H1 (cell line): Measurements from ENCODE around the gene PLPPR1. TPM values are rescaled to one million over a fixed set of nuclear protein-coding genes. Genes with fewer than 3 reads are reported as not detected.

ENCODE experiments used
- BACH1 ChIP-seq: IDR thresholded peaks from 2 replicates; pipeline ENCODE4 v1.6.1; 2012; ENCODE audit warnings: low read length, improper control_type of control experiment
- E2F6 ChIP-seq: IDR thresholded peaks from 2 replicates; pipeline ENCODE4 v1.6.1; 2012; ENCODE audit warnings: inconsistent platforms
- KDM1A ChIP-seq: fragments of 200-600, 300-600 bp; sonication (generic); IDR thresholded peaks from 2 replicates; pipeline ENCODE4 v1.7.1; 2016; ENCODE audit warnings: mild to moderate bottlenecking, low read length, borderline replicate concordance
- PHF8 ChIP-seq: fragments of 200-600 bp; sonication (generic); conservative IDR thresholded peaks from 2 replicates; pipeline ENCODE4 v1.7.1; 2012; ENCODE audit warnings: low read depth, mild to moderate bottlenecking, inconsistent platforms, low read length, moderate library complexity
- USF2 ChIP-seq: IDR thresholded peaks from 2 replicates; pipeline ENCODE4 v1.6.1; 2011; ENCODE audit warnings: low read length, improper control_type of control experiment
- polyA plus RNA-seq, 7 experiments: library from polyadenylated mRNA; depleted of rRNA in 3 of 7; stranded (reverse) in 5 of 7; unstranded in 2 of 7; fragments of >200 nt in 5 of 7; fragments of 200-250 nt in 2 of 7; gene quantifications; 1 replicate in 5 of 7; 2 replicates in 1 of 7; 4 replicates in 1 of 7; pipeline versions ENCODE4 v1.2.1 to v1.2.3, GENCODE V29; 2011 to 2013; ENCODE audit warnings: missing spikeins in 2 of 7, mixed read lengths in 2 of 7
- total RNA-seq: library from RNA; stranded (reverse); fragmentation: NEBNext Ultra II Directional; extraction: Animal tissue kit (Norgen Biotek cat#: 25700); gene quantifications from 2 replicates; pipeline ENCODE4 v1.2.1, GENCODE V29; 2021

Gene PLPPR1
- total and polyA plus RNA-seq, 2 of the 8 experiments (the other 6 are each of a cell fraction or from before 2014, with no cell fraction given), result 1.4 to 1.8 TPM

DNA sequence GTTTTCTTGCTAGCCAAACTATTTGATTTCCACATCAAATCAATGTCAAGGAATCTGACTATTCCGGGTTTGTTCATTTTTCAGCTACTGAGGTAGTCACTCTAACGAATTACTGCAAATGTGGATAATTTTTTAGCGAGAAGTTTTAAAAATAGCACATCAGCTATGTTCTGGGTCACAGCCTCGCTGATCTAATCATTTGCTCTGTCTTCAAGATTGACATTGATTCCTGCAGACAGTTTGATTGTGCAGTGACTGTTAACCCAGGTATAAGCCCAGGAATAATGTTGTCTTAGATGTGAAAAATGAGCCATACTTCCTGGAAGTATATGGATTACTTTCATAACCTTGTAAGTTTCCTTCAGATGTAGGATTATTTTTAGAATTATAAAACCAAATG, 181.1 kb downstream of the PLPPR1 start (continued):
- TF ChIP-seq E2F6 (no peak), KDM1A (no peak), BACH1 (no peak), USF2 (no peak), PHF8 (no peak)
- TF ChIP-seq, all 59 proteins: peak for 0
